ENCODE measurements around the gene CEBPE.

DNA sequence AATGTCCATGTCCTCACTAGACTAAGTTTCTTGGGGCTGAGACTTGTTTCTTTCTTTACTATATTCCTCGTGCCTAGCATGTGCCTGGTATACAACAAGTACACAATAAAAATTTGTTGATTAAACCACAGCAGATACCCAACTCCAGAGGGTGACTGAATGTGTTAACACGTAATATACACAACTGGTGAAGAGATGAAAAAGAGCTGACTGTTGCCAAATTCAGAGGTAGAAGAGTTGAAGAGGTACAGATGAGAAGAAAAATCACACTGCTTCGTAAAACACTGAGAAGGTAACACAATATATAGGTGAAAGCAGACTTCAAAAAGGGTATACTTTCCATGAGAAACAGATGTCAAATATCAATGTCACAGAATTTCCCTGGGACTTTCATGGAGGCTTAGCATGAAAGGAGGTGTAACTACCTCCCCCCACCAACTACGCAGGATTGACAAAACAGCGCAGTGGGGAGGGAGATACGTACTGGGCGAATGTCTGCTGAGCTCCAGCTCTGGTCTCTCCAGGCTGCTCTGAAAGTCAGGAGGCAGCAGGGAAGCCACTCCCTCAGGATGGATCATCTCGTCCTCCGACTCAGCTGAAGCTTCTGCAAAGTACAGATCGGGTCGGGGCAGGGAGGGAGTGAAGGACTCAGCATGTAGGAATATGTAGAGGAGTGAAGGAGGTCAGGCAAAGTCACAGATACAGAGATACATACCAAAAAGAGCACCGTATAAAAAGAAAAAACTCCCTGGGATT is 29.4 kb downstream of the CEBPE start:
- TF ChIP-seq, protein P1, sequence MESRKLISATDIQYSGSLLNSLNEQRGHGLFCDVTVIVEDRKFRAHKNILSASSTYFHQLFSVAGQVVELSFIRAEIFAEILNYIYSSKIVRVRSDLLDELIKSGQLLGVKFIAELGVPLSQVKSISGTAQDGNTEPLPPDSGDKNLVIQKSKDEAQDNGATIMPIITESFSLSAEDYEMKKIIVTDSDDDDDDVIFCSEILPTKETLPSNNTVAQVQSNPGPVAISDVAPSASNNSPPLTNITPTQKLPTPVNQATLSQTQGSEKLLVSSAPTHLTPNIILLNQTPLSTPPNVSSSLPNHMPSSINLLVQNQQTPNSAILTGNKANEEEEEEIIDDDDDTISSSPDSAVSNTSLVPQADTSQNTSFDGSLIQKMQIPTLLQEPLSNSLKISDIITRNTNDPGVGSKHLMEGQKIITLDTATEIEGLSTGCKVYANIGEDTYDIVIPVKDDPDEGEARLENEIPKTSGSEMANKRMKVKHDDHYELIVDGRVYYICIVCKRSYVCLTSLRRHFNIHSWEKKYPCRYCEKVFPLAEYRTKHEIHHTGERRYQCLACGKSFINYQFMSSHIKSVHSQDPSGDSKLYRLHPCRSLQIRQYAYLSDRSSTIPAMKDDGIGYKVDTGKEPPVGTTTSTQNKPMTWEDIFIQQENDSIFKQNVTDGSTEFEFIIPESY (IDR thresholded peaks at IDR 0.05; ENCODE audit: borderline replicate concordance, low read depth): no peak
- TF ChIP-seq RAD21 (IDR thresholded peaks at IDR 0.05; ENCODE audit: low read length) (no peak), NFIC (IDR thresholded peaks at IDR 0.05; ENCODE audit: borderline replicate concordance) (no peak), RXRA (IDR thresholded peaks at IDR 0.05; ENCODE audit: borderline replicate concordance, low read depth) (no peak), MXI1 (IDR thresholded peaks at IDR 0.05; ENCODE audit: low read depth, low read length) (no peak), MEF2A (IDR thresholded peaks at IDR 0.05; ENCODE audit: borderline replicate concordance, low read depth) (no peak), POLR2AphosphoS5 (IDR thresholded peaks at IDR 0.05; ENCODE audit: low read depth, low read length) (no peak)
- TF ChIP-seq, protein P2, sequence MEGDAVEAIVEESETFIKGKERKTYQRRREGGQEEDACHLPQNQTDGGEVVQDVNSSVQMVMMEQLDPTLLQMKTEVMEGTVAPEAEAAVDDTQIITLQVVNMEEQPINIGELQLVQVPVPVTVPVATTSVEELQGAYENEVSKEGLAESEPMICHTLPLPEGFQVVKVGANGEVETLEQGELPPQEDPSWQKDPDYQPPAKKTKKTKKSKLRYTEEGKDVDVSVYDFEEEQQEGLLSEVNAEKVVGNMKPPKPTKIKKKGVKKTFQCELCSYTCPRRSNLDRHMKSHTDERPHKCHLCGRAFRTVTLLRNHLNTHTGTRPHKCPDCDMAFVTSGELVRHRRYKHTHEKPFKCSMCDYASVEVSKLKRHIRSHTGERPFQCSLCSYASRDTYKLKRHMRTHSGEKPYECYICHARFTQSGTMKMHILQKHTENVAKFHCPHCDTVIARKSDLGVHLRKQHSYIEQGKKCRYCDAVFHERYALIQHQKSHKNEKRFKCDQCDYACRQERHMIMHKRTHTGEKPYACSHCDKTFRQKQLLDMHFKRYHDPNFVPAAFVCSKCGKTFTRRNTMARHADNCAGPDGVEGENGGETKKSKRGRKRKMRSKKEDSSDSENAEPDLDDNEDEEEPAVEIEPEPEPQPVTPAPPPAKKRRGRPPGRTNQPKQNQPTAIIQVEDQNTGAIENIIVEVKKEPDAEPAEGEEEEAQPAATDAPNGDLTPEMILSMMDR (IDR thresholded peaks at IDR 0.05): no peak
- TF ChIP-seq, protein P3, sequence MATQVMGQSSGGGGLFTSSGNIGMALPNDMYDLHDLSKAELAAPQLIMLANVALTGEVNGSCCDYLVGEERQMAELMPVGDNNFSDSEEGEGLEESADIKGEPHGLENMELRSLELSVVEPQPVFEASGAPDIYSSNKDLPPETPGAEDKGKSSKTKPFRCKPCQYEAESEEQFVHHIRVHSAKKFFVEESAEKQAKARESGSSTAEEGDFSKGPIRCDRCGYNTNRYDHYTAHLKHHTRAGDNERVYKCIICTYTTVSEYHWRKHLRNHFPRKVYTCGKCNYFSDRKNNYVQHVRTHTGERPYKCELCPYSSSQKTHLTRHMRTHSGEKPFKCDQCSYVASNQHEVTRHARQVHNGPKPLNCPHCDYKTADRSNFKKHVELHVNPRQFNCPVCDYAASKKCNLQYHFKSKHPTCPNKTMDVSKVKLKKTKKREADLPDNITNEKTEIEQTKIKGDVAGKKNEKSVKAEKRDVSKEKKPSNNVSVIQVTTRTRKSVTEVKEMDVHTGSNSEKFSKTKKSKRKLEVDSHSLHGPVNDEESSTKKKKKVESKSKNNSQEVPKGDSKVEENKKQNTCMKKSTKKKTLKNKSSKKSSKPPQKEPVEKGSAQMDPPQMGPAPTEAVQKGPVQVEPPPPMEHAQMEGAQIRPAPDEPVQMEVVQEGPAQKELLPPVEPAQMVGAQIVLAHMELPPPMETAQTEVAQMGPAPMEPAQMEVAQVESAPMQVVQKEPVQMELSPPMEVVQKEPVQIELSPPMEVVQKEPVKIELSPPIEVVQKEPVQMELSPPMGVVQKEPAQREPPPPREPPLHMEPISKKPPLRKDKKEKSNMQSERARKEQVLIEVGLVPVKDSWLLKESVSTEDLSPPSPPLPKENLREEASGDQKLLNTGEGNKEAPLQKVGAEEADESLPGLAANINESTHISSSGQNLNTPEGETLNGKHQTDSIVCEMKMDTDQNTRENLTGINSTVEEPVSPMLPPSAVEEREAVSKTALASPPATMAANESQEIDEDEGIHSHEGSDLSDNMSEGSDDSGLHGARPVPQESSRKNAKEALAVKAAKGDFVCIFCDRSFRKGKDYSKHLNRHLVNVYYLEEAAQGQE (IDR thresholded peaks at IDR 0.05; ENCODE audit: low read depth, low read length): no peak

All from SK-N-SH (cell line).